ENCODE results near the gene HMGCL.

- TF ChIP-seq, protein P1, sequence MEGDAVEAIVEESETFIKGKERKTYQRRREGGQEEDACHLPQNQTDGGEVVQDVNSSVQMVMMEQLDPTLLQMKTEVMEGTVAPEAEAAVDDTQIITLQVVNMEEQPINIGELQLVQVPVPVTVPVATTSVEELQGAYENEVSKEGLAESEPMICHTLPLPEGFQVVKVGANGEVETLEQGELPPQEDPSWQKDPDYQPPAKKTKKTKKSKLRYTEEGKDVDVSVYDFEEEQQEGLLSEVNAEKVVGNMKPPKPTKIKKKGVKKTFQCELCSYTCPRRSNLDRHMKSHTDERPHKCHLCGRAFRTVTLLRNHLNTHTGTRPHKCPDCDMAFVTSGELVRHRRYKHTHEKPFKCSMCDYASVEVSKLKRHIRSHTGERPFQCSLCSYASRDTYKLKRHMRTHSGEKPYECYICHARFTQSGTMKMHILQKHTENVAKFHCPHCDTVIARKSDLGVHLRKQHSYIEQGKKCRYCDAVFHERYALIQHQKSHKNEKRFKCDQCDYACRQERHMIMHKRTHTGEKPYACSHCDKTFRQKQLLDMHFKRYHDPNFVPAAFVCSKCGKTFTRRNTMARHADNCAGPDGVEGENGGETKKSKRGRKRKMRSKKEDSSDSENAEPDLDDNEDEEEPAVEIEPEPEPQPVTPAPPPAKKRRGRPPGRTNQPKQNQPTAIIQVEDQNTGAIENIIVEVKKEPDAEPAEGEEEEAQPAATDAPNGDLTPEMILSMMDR (IDR thresholded peaks at IDR 0.05) = no peak
- TF ChIP-seq POLR2A (IDR thresholded peaks at IDR 0.05) = no peak
These were observed 2.5 kb upstream of the HMGCL start for GRCh38 chr1:23827717-23828116.
